Stimulated activated CD4-positive, alpha-beta T cell treated with anti-CD3 and anti-CD28 coated beads, Interleukin-2, amount 100 ng/mL, for 24 hours (primary cell): ENCODE data around the gene DOCK9.

Source experiments
- DNase-seq, 2 donors: peaks; one replicate each; pipeline ENCODE4 v3.0.0-alpha.2; 2020

Gene DOCK9

DNA sequence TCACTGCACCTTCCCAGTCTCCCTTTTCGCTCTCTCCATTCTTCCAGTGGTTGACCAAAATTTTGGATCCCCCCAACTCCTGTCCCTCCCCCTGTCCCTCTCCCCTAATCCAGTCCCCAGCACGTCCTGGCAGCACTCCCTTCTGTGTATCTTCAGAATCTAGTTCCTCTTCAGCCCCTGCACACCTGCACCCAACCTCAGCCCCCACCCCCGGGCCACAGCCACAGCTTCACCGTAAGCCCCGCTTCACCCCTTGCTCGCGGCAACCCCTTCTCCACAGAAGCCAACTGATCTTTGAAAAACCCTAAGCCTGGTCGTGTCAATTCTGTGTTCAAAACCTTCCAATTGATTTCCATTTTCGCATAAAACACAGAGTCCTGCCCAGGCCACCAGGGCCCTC lies 189.9 kb downstream of the DOCK9 start:
- no peak for DNase-seq

GRCh38 chr13:98787173-98787572 lies 190.7 kb downstream of the DOCK9 start:
- DNase-seq: no peak

DNA sequence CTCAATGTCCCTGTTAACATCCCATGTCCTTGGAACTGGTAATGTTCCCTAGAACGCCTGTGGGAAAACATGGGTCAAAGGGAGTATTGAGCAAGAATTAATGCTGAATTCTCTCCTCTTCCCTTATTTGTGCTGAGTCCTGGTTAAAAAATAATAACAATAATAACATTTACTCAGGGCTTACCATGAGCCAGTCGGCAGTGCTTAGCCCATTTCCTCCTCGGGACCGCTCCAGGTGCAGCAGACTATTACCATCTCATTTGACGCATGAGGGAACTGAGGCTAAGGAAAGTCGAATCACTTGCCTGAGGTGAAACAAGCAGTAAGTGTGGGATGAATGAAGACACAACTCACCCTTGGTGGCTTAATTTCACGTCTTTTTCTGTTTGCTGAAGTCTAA lies 191.8 kb downstream of the DOCK9 start:
- no peak for DNase-seq

- DNase-seq: no peak
Observed at GRCh38 chr13:98785405-98785804, 192.5 kb downstream of the DOCK9 start.

DNA sequence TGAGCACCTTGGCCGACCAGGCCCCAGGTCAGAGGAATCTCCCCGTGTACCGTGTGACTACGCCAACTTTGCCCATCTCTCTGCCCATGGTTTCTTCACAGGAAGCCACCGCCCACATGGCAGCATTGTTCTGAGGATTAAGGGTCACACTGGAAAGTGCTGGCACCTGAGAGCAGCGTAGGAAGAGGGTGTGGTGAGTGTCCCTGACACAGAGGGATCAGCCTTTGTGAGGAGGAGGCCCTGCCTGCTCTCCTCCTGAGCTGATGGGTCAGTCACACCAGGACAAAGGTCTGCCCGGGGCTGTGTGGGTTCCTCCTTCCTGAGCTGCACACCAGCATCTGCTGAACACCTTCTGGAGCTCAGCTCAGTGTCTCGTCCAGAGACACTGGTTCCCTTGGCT lies 193.2 kb downstream of the DOCK9 start:
- no peak for DNase-seq

- no peak for DNase-seq
Observed at GRCh38 chr13:98783856-98784478, 193.9 kb downstream of the DOCK9 start.

- no peak for DNase-seq
Observed at GRCh38 chr13:98782654-98783053, 195.2 kb downstream of the DOCK9 start.

DNA sequence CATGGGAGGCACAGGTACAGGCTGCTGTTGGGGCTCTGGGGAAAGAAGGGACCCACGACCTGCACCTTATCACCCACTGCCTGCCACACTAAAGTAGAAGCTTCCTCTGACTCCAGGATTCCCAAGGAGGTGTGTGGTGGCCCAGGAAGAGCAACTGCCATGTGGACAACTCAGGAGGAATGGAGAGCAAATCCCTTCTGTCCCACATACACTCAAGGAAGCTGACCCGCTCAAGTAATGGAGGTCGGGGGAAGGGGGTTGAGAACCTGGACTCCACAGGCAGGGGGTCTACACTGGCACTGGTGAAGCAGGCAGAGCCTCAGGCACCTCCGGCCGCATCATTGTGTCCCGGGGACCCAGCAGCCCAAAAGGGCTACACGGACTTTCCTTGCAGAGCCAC lies 196.0 kb downstream of the DOCK9 start:
- DNase-seq: no peak

DNA sequence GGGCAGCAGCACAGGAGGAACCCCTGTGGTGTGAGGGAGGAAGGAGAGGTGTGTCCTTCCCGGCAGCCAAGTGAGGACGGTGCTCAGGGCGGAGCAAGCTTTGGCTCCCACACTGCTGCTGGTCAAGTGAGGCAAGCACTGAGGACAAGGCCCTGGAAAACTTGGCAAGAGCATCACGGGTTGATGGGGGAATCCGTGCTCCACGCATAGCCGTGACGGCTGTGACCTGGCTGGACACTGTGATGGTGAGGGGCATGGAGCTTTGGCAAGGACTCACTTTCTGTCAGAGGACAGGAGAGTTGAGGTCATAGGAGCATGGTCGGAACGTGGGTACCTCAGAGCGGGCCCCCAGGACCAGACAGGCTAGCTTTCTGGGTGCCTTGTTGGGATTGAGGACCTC lies 196.4 kb downstream of the DOCK9 start:
- DNase-seq: no peak

- DNase-seq: no peak
Observed at GRCh38 chr13:98781045-98781444, 196.8 kb downstream of the DOCK9 start.

GRCh38 chr13:98780451-98780850 lies 197.4 kb downstream of the DOCK9 start:
- no peak for DNase-seq

- no peak for DNase-seq
Observed at GRCh38 chr13:98779695-98780094, 198.2 kb downstream of the DOCK9 start.

GRCh38 chr13:98778749-98779148 lies 199.1 kb downstream of the DOCK9 start:
- no peak for DNase-seq

GRCh38 chr13:98776644-98777043 lies 201.2 kb downstream of the DOCK9 start:
- DNase-seq: no peak

GRCh38 chr13:98775844-98776598 lies 201.8 kb downstream of the DOCK9 start:
- no peak for DNase-seq

GRCh38 chr13:98775386-98775785 lies 202.5 kb downstream of the DOCK9 start:
- DNase-seq: no peak

DNA sequence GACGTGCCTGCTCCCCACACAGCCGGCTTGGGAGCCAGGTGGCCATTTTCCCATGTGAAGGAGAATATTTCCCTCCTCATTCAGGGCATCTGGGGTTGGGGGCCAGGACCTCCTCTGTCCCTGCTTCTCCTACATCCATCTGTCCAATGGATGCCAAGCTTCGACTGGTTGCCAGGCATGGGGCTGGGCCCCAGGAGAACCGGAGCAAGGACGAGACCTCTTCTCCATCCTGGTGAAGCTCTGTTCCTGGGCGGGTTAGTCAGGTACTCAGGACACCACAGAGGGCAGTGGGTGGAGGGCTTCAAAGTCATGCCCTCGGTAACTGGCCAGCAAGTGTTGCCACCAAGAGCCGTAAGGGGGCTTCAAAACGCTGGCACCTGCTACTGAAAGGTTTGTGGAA lies 203.1 kb downstream of the DOCK9 start:
- DNase-seq: no peak

DNA sequence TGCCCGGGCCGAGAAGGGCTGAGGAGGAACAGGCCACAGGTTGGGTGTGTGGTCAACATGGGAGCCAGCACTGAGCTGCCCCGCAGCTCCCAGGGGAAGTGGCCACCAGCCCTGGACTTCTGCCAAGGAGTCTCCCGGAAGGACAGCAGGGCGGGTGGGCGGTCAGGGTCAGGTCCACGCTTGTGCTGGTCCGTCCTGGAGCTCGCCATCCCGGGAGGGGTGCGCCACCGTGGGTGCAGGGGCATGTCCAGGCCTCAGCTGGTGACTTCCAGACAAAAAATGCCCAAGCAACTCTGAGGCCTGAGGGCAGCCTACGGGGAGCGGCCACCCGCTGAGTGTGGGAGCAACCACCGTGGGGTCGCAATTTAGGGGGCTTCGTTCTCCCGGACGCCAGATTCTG lies 203.9 kb downstream of the DOCK9 start:
- no peak for DNase-seq

DNA sequence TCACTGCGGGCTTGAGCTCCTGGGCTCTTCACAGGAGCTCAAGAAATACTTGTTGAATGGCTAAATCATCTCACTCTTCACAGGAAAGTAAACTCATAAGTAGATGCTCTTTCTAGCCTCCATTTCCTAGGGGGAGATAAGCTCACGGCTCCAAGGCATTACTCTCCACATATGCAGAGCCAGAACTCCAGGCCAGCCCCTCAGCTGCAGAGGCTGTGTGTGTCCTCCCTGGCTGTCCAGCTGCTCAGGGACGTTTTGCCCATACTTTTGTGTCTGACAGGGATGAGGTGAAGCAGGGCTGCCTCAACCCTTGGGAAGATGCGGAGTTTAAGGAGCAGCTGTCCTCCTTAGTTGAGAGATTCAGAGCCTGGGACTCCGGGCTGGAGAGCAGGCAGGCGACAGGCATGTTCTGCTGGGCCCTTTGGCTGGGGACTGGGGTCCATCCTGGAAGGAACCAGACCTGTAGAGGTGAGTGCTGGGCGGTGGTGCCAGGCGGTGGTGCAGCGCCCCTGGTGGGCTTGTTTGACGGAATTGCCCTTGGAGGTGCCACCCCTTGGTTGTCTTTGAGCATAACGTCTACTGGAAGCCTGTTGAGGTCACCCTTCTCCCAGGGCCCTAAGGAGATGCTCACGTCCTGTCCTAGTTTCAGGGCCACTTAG lies 204.9 kb downstream of the DOCK9 start:
- no peak for DNase-seq

- no peak for DNase-seq
Observed at GRCh38 chr13:98771838-98772611, 205.8 kb downstream of the DOCK9 start.

GRCh38 chr13:98769736-98770135 lies 208.1 kb downstream of the DOCK9 start:
- no peak for DNase-seq

DNA sequence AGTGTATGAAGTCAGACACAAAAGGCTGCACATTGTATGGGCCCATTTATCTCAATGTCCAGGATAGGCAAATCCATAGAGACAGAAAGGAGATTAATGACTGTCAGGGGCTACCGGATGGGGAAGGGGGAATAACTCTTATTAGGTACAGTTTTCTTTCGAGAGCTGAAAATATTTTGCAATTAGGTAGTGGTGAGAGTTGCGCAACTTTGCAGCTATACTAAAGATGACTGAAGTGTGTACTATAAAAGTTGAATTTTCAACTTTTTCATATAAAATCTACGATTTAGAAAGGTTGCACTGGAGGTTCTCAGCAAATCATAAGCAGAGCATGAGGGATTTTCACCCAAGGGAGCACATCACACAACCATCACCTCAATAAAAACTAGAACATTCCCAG lies 209.3 kb downstream of the DOCK9 start:
- DNase-seq: no peak

- DNase-seq: no peak
Observed at GRCh38 chr13:98766697-98767096, 211.2 kb downstream of the DOCK9 start.
